K562 (cell line): Measurements from ENCODE around the gene AHCYL2. TPM values are rescaled to one million over a fixed set of nuclear protein-coding genes. Genes with fewer than 3 reads are reported as not detected.

ENCODE experiments used
- AFF4 ChIP-seq: sonication (generic); formaldehyde crosslinking; IDR thresholded peaks from 2 replicates; pipeline ENCODE4 v1.8.0; 2023; ENCODE audit warnings: mild to moderate bottlenecking, missing genetic modification reagents
- ATF7 ChIP-seq: fragments of 450-650 bp; IDR thresholded peaks from 2 replicates; pipeline ENCODE4 v1.7.1; 2014; ENCODE audit warnings: mild to moderate bottlenecking, moderate library complexity
- CREB3L1 ChIP-seq: fragments of 450-650 bp; IDR thresholded peaks from 2 replicates; pipeline ENCODE4 v1.6.1; 2014; ENCODE audit warnings: low read depth, mild to moderate bottlenecking, moderate library complexity, borderline replicate concordance
- E2F4 ChIP-seq: sonication (generic); formaldehyde crosslinking; IDR thresholded peaks from 2 replicates; pipeline ENCODE4 v1.8.0; 2022; ENCODE audit warnings: mild to moderate bottlenecking, low read depth, missing genetic modification reagents
- MAX ChIP-seq: sonication (generic); formaldehyde crosslinking; IDR thresholded peaks from 2 replicates; pipeline ENCODE4 v1.9.0; 2022; ENCODE audit warnings: mild to moderate bottlenecking, missing genetic modification reagents
- NR2C1 ChIP-seq, 2 experiments: fragments of 450-650 bp; IDR thresholded peaks; 2 replicates each; pipeline ENCODE4 v1.6.1; 2017; ENCODE audit warnings: mild to moderate bottlenecking in 2 of 2, antibody characterized with exemption in 1 of 2, inconsistent platforms in 1 of 2, missing compliant biosample characterization in 1 of 2, missing genetic modification characterization in 1 of 2
- PBX2 ChIP-seq, 2 experiments: IDR thresholded peaks in 1 of 2; conservative IDR thresholded peaks in 1 of 2; 2 replicates each; pipeline ENCODE4 v1.6.1; 2016; ENCODE audit warnings: low read depth in 2 of 2, mild to moderate bottlenecking in 1 of 2, missing compliant biosample characterization in 1 of 2, missing genetic modification characterization in 1 of 2, moderate library complexity in 1 of 2
- RBM25 ChIP-seq: fragments of 200-400 bp; formaldehyde crosslinking; IDR thresholded peaks from 2 replicates; pipeline ENCODE4 v1.6.1; 2018; ENCODE audit warnings: low read length, low read depth, moderate library complexity; ENCODE audit not compliant: severe bottlenecking
- SMAD1 ChIP-seq: fragments of 150-350 bp; IDR thresholded peaks from 2 replicates; pipeline ENCODE4 v1.6.1; 2014; ENCODE audit warnings: low read length, low read depth; ENCODE audit not compliant: partially characterized antibody
- TRIM25 ChIP-seq: fragments of 450-650 bp; IDR thresholded peaks from 2 replicates; pipeline ENCODE4 v1.7.0; 2016; ENCODE audit warnings: borderline replicate concordance
- ZBTB17 ChIP-seq: fragments of 450-650 bp; formaldehyde crosslinking; IDR thresholded peaks from 2 replicates; pipeline ENCODE4 v1.4.0; 2020; ENCODE audit warnings: mild to moderate bottlenecking
- ZKSCAN8 ChIP-seq: fragments of 200-800 bp; sonication (Bioruptor generic); IDR thresholded peaks from 2 replicates; pipeline ENCODE4 v1.6.1; 2016; ENCODE audit warnings: missing genetic modification characterization, missing compliant biosample characterization
- polyA plus RNA-seq, 8 experiments: library from polyadenylated mRNA; depleted of rRNA in 4 of 8; stranded (reverse) in 5 of 8; unstranded in 3 of 8; fragments of >200 nt; fragmentation: Nextera tagmentation in 2 of 8; fragmentation: Illumina TruSeq in 1 of 8; extraction: Ambion mirVana in 2 of 8; extraction: Trizol in 1 of 8; gene quantifications; 2 replicates each; pipeline versions ENCODE4 v1.2.1 to v1.2.3, GENCODE V29; 2011 to 2014; ENCODE audit warnings: inconsistent platforms in 1 of 8, missing spikeins in 1 of 8
- total RNA-seq, 7 experiments: library from RNA; depleted of rRNA in 6 of 7; stranded (reverse); fragments of >200 nt in 6 of 7; fragmentation: Illumina TruSeq in 2 of 7; extraction: Trizol in 2 of 7; gene quantifications; 2 replicates each; pipeline versions ENCODE4 v1.2.1 to v1.2.3, GENCODE V29; 2011 to 2021; ENCODE audit warnings: low replicate concordance in 1 of 7

Gene AHCYL2
- total and polyA plus RNA-seq, 9 of the 15 experiments (the other 6 are each of a cell fraction or from before 2014, with no cell fraction given): 0.93 to 10.5 (median 5.2) TPM

GRCh38 chr7:129423700-129424410 is 199.0 kb downstream of the AHCYL2 start (continued):
- TF ChIP-seq ZKSCAN8 (CRISPR knock-in tag): no peak
- TF ChIP-seq PBX2 (CRISPR knock-in tag; IDR thresholded peaks at IDR 0.05; ENCODE audit: low read depth): peak; percentile 36; the same call in 1 of the 2 replicates
- peak; percentile 95 for TF ChIP-seq PBX2 (tag; conservative IDR thresholded peaks at IDR 0.05; ENCODE audit: low read depth)
- TF ChIP-seq NR2C1 (IDR thresholded peaks at IDR 0.05): no peak
- TF ChIP-seq NR2C1 (tag; IDR thresholded peaks at IDR 0.05): no peak
- no peak for TF ChIP-seq E2F4 (CRISPR knock-in tag)
- no peak for TF ChIP-seq RBM25
- TF ChIP-seq SMAD1: peak; percentile 91
- TF ChIP-seq ZBTB17 (CRISPR knock-in tag): no peak
- no peak for TF ChIP-seq MAX (CRISPR knock-in tag)
- peak; percentile 62; the same call in 1 of the 2 replicates for TF ChIP-seq TRIM25
- TF ChIP-seq CREB3L1: no peak
- TF ChIP-seq AFF4: no peak
- peak; percentile 47; the same call in 1 of the 2 replicates for TF ChIP-seq ATF7
